Neuron (in vitro differentiated cells): ENCODE data around the gene BABAM2.

ENCODE experiments used
- H2AFZ ChIP-seq: one replicate; pipeline ENCODE4 v1.6.1; 2013; ENCODE audit warnings: low read depth, mild to moderate bottlenecking, inconsistent platforms, low read length, moderate library complexity
- H3K27me3 ChIP-seq: one replicate; pipeline ENCODE4 v1.6.1; 2013; ENCODE audit warnings: low read length; ENCODE audit not compliant: insufficient read depth
- H3K36me3 ChIP-seq: one replicate; pipeline ENCODE4 v1.6.1; 2013; ENCODE audit warnings: low read length; ENCODE audit not compliant: insufficient read depth
- H3K4me1 ChIP-seq: one replicate; pipeline ENCODE4 v1.6.1; 2013; ENCODE audit warnings: low read length; ENCODE audit not compliant: insufficient read depth
- H3K4me3 ChIP-seq: 2 replicates; pipeline ENCODE4 v1.5.1; 2013; ENCODE audit warnings: mild to moderate bottlenecking, low read length, moderate library complexity
- H3K9me3 ChIP-seq: one replicate; pipeline ENCODE4 v1.6.1; 2013; ENCODE audit warnings: low read length

The BABAM2 gene

DNA sequence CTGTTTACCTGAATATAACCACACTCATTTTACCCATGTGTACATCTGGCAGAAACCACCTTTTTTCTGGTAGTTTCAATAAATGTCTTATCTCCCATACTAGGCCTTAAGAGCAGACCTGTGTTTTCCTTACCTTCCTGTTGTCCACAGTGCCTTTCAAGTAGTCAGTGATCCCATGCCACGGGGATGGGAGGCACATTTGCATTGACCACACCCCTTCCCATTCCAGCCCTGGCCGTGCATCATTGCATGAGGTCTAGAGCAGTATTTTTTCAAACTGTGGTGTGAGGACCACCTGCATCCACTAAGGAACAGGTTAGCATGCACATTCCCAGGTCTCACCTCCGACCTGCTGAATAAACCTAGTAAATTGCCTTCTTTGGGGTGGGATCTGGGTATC, 337.0 kb downstream of the BABAM2 start:
- no peaks in the 10 kb centered on the region for H3K9me3 ChIP-seq
- no peak overlapping the region for H3K4me3 ChIP-seq
- no peak overlapping the region for H2AFZ ChIP-seq
- peaks cover 2% of the 10 kb centered on the region for H3K4me1 ChIP-seq
- no peaks in the 10 kb centered on the region for H3K27me3 ChIP-seq
- no peaks in the 10 kb centered on the region for H3K36me3 ChIP-seq

DNA sequence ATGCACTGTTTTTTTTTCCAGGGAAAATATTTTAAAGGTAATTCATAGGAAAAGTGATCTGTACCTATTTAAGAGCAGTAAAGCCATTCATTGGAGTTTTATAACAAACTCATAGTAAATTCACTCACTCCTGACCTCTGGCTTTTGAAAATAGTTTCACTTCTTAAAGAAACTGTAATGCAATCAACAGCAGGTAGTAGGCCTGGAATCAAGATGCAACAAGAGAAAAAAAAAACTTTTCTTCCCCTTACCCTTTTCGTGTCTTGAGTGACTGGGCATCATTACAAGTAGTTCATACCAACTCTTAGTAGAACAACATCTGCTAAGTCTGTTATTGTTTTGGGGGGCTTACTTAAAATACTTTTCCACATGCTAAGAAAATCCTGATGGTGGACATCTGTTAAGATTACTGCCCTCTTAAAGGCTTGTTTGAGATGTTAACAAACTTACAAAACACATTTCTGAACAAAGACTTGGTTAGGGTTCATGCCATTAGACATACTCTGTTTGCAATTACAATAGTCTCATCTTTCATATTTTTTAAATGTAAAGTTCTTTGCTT, 338.0 kb downstream of the BABAM2 start:
- Histone ChIP-seq H3K9me3 (no peaks in the 10 kb centered on the region), H3K4me1 (peaks cover 2% of the 10 kb centered on the region), H2AFZ (no peak overlapping the region), H3K36me3 (no peaks in the 10 kb centered on the region), H3K27me3 (no peaks in the 10 kb centered on the region), H3K4me3 (no peak overlapping the region)

DNA sequence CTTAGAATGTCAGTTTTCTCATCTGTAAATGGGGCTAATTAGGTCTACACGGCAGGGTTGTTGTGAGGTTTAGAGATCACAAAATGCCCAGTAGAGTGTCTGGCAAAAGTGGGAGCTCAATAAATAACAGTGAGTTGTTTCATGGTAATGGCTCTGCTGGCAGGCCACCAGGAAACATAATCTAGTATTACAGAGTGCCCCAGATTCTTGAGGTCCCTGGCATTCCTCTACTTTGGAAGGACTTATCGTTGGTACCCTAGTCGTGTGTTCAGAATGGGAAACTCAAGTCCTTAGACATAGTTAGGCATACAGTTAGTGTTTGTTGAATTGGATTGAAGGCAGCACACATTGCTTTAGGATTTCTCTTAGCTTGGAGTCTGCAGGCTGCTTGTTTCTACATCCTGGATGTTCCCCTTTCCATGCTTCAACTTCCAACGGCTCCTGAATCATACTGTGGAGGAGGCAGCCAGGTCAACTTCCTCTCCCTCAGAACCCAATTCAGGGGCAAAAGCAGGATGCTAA, 340.6 kb downstream of the BABAM2 start:
- Histone ChIP-seq H3K27me3 (no peaks in the 10 kb centered on the region), H3K4me1 (no peaks in the 10 kb centered on the region), H3K9me3 (no peaks in the 10 kb centered on the region), H3K4me3 (no peak overlapping the region), H2AFZ (no peak overlapping the region), H3K36me3 (no peaks in the 10 kb centered on the region)

DNA sequence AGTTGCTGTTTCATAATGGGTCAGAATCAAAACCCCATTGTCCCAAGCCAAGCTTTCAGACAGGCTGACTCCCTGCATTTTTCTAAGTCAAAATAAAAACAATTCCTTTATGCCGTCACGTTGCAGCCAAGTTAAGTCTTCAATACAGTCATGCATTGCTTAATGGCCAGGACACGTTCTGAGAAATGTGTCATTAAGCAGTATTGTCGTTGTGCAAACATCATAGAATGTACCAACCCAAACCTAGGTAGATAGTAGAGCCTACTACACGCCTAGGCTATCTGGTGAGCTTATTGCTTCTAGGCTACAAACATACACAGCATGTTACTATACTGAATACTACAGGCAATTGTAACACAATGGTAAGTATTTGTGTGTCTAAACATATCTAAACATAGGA, 341.8 kb downstream of the BABAM2 start:
- Histone ChIP-seq H2AFZ (no peak overlapping the region), H3K27me3 (no peaks in the 10 kb centered on the region), H3K4me1 (no peaks in the 10 kb centered on the region), H3K36me3 (no peaks in the 10 kb centered on the region), H3K9me3 (no peaks in the 10 kb centered on the region), H3K4me3 (no peak overlapping the region)

GRCh38 chr2:28233164-28233676, 342.7 kb downstream of the BABAM2 start:
- Histone ChIP-seq H3K9me3 (no peaks in the 10 kb centered on the region), H3K4me3 (no peak overlapping the region), H3K36me3 (no peaks in the 10 kb centered on the region), H3K27me3 (no peaks in the 10 kb centered on the region), H3K4me1 (no peaks in the 10 kb centered on the region), H2AFZ (no peak overlapping the region)

DNA sequence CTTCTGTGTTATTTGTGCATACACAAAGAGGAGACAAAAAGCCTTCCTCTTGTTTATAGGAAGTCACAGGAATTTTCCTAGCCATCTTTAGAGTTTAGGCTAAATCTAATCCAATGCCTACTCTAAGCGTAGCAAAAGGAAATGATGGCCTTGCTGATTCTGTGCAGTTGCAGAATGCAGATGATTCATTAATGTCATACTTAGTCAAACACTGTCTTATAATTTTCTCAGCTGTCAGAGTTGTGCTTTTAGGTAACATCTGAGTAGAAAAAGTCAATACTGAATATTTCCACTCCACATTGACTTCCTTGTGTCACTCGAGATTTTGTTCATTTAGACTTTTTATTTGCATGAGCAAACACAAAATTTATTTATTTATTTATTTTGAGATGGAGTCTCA, 344.3 kb downstream of the BABAM2 start:
- Histone ChIP-seq H3K27me3 (no peaks in the 10 kb centered on the region), H2AFZ (no peak overlapping the region), H3K36me3 (peaks cover 2% of the 10 kb centered on the region), H3K4me1 (no peaks in the 10 kb centered on the region), H3K4me3 (no peak overlapping the region), H3K9me3 (no peaks in the 10 kb centered on the region)

- Histone ChIP-seq H2AFZ (no peak overlapping the region), H3K4me3 (no peak overlapping the region), H3K36me3 (peaks cover 11% of the 10 kb centered on the region), H3K27me3 (no peaks in the 10 kb centered on the region), H3K4me1 (no peaks in the 10 kb centered on the region), H3K9me3 (peaks cover 4% of the 10 kb centered on the region)
Observed at GRCh38 chr2:28239207-28239606, 348.7 kb downstream of the BABAM2 start.

- no peak overlapping the region for H3K4me3 ChIP-seq
- H3K36me3 ChIP-seq, result peaks cover 11% of the 10 kb centered on the region
- H2AFZ ChIP-seq, result no peak overlapping the region
- peaks cover 4% of the 10 kb centered on the region for H3K9me3 ChIP-seq
- H3K4me1 ChIP-seq, result no peaks in the 10 kb centered on the region
- H3K27me3 ChIP-seq, result no peaks in the 10 kb centered on the region
Observed at GRCh38 chr2:28240937-28241336, 350.4 kb downstream of the BABAM2 start.

DNA sequence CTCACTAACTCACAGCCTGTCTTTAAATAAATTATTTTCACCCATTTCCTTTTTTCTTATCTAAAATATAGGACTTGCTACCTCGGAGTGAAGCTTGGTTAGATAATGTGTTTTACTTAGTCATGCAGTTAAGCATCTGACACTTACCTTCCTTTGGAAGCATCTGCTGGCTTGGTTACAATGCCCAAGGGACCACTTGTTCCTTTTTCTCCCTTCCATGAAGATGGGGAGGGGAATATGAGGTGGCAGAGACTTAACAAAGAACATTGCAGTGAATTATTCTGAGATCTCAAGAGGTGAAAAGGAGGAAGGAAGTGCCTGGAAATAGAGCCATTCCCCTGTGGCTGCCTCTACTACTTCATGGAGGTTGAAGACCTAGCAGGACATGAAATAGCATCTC, 356.8 kb downstream of the BABAM2 start:
- H3K4me3 ChIP-seq, result no peak overlapping the region
- H3K9me3 ChIP-seq, result no peaks in the 10 kb centered on the region

DNA sequence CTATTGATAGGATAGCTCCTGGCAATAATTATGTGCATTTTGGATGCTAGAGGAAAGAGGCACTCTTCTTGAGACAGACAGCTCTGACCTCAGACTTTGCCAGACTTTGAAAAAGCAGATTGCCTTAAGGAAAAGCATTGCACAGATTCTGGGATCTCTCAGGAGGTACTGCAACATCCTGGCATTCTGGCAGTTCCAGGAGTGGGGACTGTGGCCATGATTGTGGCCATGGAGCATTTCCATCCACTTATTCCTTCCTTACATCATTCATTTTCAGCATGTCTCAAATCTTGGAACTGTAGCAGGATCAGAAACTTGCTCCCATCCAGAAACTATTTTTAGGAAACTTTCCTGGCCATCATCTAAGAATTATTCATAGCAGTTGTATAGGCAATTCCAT, 357.2 kb downstream of the BABAM2 start:
- H3K36me3 ChIP-seq, result no peaks in the 10 kb centered on the region
- H3K9me3 ChIP-seq, result no peaks in the 10 kb centered on the region
- no peak overlapping the region for H2AFZ ChIP-seq
- H3K27me3 ChIP-seq, result no peaks in the 10 kb centered on the region
- no peak overlapping the region for H3K4me3 ChIP-seq
- no peaks in the 10 kb centered on the region for H3K4me1 ChIP-seq

More for the DNA sequence above, 356.8 kb downstream of the BABAM2 start:
- H3K4me1 ChIP-seq, result no peaks in the 10 kb centered on the region
- no peaks in the 10 kb centered on the region for H3K27me3 ChIP-seq
- no peak overlapping the region for H2AFZ ChIP-seq
- H3K36me3 ChIP-seq, result no peaks in the 10 kb centered on the region

DNA sequence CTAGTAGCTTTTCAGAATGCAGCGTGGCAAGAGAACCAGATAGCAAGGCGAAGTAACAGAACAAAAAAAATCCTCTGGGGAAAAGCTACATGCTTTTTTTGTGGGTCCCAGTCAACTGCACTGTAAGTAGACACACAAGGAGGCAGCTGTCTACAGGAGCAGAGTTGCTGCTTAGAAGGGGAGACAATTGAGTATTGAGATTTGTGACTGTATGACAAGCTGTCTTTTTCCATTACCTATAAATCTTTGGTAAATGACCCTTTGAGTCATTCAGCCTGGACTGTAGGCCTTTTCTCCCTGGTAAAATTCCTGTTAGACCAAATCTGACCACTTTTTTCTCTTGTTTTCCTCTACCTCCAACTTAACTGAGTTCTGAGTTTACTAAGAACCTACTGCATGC, 358.0 kb downstream of the BABAM2 start:
- Histone ChIP-seq H3K9me3 (no peaks in the 10 kb centered on the region), H3K27me3 (no peaks in the 10 kb centered on the region), H2AFZ (no peak overlapping the region), H3K4me3 (no peak overlapping the region), H3K4me1 (no peaks in the 10 kb centered on the region), H3K36me3 (no peaks in the 10 kb centered on the region)

DNA sequence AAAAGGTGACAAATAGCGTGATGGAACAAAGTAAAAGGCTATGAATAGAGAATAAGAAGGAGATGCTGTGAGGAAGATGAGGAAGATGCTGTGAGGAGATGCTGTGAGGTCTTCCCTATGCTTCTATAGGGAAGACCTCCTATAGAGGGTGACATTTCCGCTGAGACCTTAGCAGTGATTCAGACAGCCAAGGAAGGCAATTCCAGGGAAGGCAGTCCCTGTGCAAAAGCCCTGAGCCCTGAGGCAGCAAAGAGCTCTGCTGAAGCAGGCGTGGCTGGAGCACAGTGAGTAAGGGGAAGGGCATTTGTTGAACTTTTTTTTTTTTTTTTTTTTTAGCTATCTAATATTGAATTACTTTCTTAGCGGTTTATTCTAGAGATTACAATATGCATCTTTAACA, 359.5 kb downstream of the BABAM2 start:
- no peaks in the 10 kb centered on the region for H3K27me3 ChIP-seq
- H3K36me3 ChIP-seq, result no peaks in the 10 kb centered on the region
- H2AFZ ChIP-seq, result no peak overlapping the region
- H3K4me1 ChIP-seq, result no peaks in the 10 kb centered on the region
- no peak overlapping the region for H3K4me3 ChIP-seq
- no peaks in the 10 kb centered on the region for H3K9me3 ChIP-seq

DNA sequence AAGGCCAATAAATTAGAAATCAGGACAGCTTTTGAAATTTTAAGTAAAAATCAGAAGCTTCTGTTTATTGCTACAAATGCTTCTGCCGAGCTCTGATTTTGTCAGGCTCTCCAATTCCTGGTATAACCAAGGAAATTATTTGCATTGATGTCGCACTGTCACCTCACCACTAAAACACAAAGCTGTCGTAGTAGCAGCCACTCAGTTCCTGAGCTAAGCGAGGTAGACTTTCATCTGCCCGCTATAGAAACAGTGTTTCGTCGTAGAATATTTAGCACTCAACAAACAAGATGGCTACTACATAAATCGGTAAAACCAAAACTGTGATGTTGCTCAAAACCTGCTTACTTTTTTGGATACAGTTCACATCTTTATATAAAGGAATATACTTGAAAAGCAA, 360.8 kb downstream of the BABAM2 start:
- Histone ChIP-seq H3K4me3 (no peak overlapping the region), H2AFZ (no peak overlapping the region)

GRCh38 chr2:28252311-28252710, 361.8 kb downstream of the BABAM2 start:
- no peaks in the 10 kb centered on the region for H3K9me3 ChIP-seq
- H3K4me3 ChIP-seq, result no peak overlapping the region
- H2AFZ ChIP-seq, result no peak overlapping the region
- H3K36me3 ChIP-seq, result no peaks in the 10 kb centered on the region
- no peaks in the 10 kb centered on the region for H3K4me1 ChIP-seq
- no peaks in the 10 kb centered on the region for H3K27me3 ChIP-seq

More for the DNA sequence above, 360.8 kb downstream of the BABAM2 start:
- Histone ChIP-seq H3K4me1 (no peaks in the 10 kb centered on the region), H3K36me3 (no peaks in the 10 kb centered on the region), H3K9me3 (no peaks in the 10 kb centered on the region), H3K27me3 (no peaks in the 10 kb centered on the region)
